ENCODE results near the gene CYP2B6.
A peak's percentile ranks its signal among the peaks of the same experiment; 100 is the strongest.
"Not testable (repeated sequence)": the region's sequence is repeated elsewhere in the genome, so short reads cannot be mapped to it uniquely, and the experiment has no call there.

The CYP2B6 gene

GRCh38 chr19:41000310-41000737 lies 9.2 kb downstream of the CYP2B6 start:
- no peaks in the 10 kb centered on the region for H3K36me3 ChIP-seq (replicated peaks; ENCODE audit: insufficient read depth, low read length)
- no peaks in the 10 kb centered on the region for H3K79me2 ChIP-seq (ENCODE audit: low read length)
- no peaks in the 10 kb centered on the region for H4K20me1 ChIP-seq (ENCODE audit: insufficient read depth, low read length)
- H3K9me2 ChIP-seq (replicated peaks; ENCODE audit: insufficient read depth, low read length): no peaks in the 10 kb centered on the region
- H3F3A ChIP-seq (ENCODE audit: insufficient read depth, low read length): no peaks in the 10 kb centered on the region
- H3K4me3 ChIP-seq (ENCODE audit: low read length): no peak overlapping the region
- no peak overlapping the region for H2AFZ ChIP-seq (ENCODE audit: low read length)
- no peak overlapping the region for H3K9ac ChIP-seq (ENCODE audit: low read length)
- TF ChIP-seq EZH2 (optimal IDR thresholded peaks at IDR 0.05; ENCODE audit: low read depth, low read length) (no peak), EZH2phosphoT487 (IDR thresholded peaks at IDR 0.05; ENCODE audit: low read length) (no peak), CTCF (IDR thresholded peaks at IDR 0.05; ENCODE audit: low read length) (no peak)
- H3K9me3 ChIP-seq (replicated peaks; ENCODE audit: insufficient read depth, low read length): no peaks in the 10 kb centered on the region
- 0 out of 2 replicates have a peak, but pooled peaks cover 3% of the 10 kb centered on the region for H3K4me1 ChIP-seq (ENCODE audit: low read length)
- DNase-seq: no peak
- H3K4me2 ChIP-seq (ENCODE audit: low read depth, low read length): no peak overlapping the region
- H3K27ac ChIP-seq (ENCODE audit: low read length): no peak overlapping the region
- peaks cover 36% of the 10 kb centered on the region; the same call in 1 of the 2 replicates for H3K27me3 ChIP-seq (replicated peaks; ENCODE audit: insufficient read depth, low read length)

- no peak overlapping the region for H3K4me3 ChIP-seq (ENCODE audit: low read length)
- H3K79me2 ChIP-seq (ENCODE audit: low read length): no peaks in the 10 kb centered on the region
- H3K27me3 ChIP-seq (replicated peaks; ENCODE audit: insufficient read depth, low read length): peaks cover 27% of the 10 kb centered on the region
- H3K4me1 ChIP-seq (ENCODE audit: low read length): 0 out of 2 replicates have a peak, but pooled peaks cover 3% of the 10 kb centered on the region
- H4K20me1 ChIP-seq (ENCODE audit: insufficient read depth, low read length): no peaks in the 10 kb centered on the region
- no peaks in the 10 kb centered on the region for H3K9me3 ChIP-seq (replicated peaks; ENCODE audit: insufficient read depth, low read length)
- H3K27ac ChIP-seq (ENCODE audit: low read length): no peak overlapping the region
- no peak overlapping the region for H3K9ac ChIP-seq (ENCODE audit: low read length)
- H3K36me3 ChIP-seq (replicated peaks; ENCODE audit: insufficient read depth, low read length): no peaks in the 10 kb centered on the region
- H3K9me2 ChIP-seq (replicated peaks; ENCODE audit: insufficient read depth, low read length): no peaks in the 10 kb centered on the region
- H2AFZ ChIP-seq (ENCODE audit: low read length): no peak overlapping the region
- H3K4me2 ChIP-seq (ENCODE audit: low read depth, low read length): no peak overlapping the region
- no peaks in the 10 kb centered on the region for H3F3A ChIP-seq (ENCODE audit: insufficient read depth, low read length)
- DNase-seq: no peak
- TF ChIP-seq EZH2phosphoT487 (IDR thresholded peaks at IDR 0.05; ENCODE audit: low read length) (no peak), CTCF (IDR thresholded peaks at IDR 0.05; ENCODE audit: low read length) (no peak), EZH2 (optimal IDR thresholded peaks at IDR 0.05; ENCODE audit: low read depth, low read length) (no peak)
These were observed 10.3 kb downstream of the CYP2B6 start for GRCh38 chr19:41001243-41001971.

- not testable (repeated sequence) for H3K9me3 ChIP-seq (replicated peaks; ENCODE audit: insufficient read depth, low read length)
- H3K4me3 ChIP-seq (ENCODE audit: low read length): peak overlapping the region; percentile 39
These were observed 12.6 kb downstream of the CYP2B6 start for GRCh38 chr19:41003656-41004055.

GRCh38 chr19:41009700-41010235 lies 18.7 kb downstream of the CYP2B6 start:
- Histone ChIP-seq H3K79me2 (ENCODE audit: low read length) (no peaks in the 10 kb centered on the region), H4K20me1 (ENCODE audit: insufficient read depth, low read length) (no peaks in the 10 kb centered on the region), H3K9me3 (replicated peaks; ENCODE audit: insufficient read depth, low read length) (no peaks in the 10 kb centered on the region), H3K9me2 (replicated peaks; ENCODE audit: insufficient read depth, low read length) (no peaks in the 10 kb centered on the region), H3K27ac (ENCODE audit: low read length) (no peak overlapping the region), H3K4me1 (ENCODE audit: low read length) (no peaks in the 10 kb centered on the region), H2AFZ (ENCODE audit: low read length) (no peak overlapping the region), H3K4me2 (ENCODE audit: low read depth, low read length) (no peak overlapping the region), H3K36me3 (replicated peaks; ENCODE audit: insufficient read depth, low read length) (no peaks in the 10 kb centered on the region), H3F3A (ENCODE audit: insufficient read depth, low read length) (no peaks in the 10 kb centered on the region), H3K27me3 (replicated peaks; ENCODE audit: insufficient read depth, low read length) (peaks cover 68% of the 10 kb centered on the region), H3K9ac (ENCODE audit: low read length) (no peak overlapping the region), H3K4me3 (ENCODE audit: low read length) (no peak overlapping the region)
- DNase-seq: no peak
- no peak for TF ChIP-seq CTCF (IDR thresholded peaks at IDR 0.05; ENCODE audit: low read length)
- no peak for TF ChIP-seq EZH2phosphoT487 (IDR thresholded peaks at IDR 0.05; ENCODE audit: low read length)
- TF ChIP-seq EZH2 (optimal IDR thresholded peaks at IDR 0.05; ENCODE audit: low read depth, low read length): no peak

More at GRCh38 chr19:41003656-41004055, 12.6 kb downstream of the CYP2B6 start:
- H3K9ac ChIP-seq (ENCODE audit: low read length); H3K27ac ChIP-seq (ENCODE audit: low read length); H4K20me1 ChIP-seq (ENCODE audit: insufficient read depth, low read length); H3F3A ChIP-seq (ENCODE audit: insufficient read depth, low read length); H3K9me2 ChIP-seq (replicated peaks; ENCODE audit: insufficient read depth, low read length); H3K79me2 ChIP-seq (ENCODE audit: low read length); H3K36me3 ChIP-seq (replicated peaks; ENCODE audit: insufficient read depth, low read length); DNase-seq; H3K4me1 ChIP-seq (ENCODE audit: low read length): not testable (repeated sequence)
- Histone ChIP-seq H3K27me3 (replicated peaks; ENCODE audit: insufficient read depth, low read length) (peaks cover 31% of the 10 kb centered on the region), H3K4me2 (ENCODE audit: low read depth, low read length) (peak overlapping the region; percentile 60), H2AFZ (ENCODE audit: low read length) (peak overlapping the region; percentile 63; the same call in 1 of the 2 replicates)

All from MM.1S (cell line).